ENCODE results near the gene HSBP1L1. TPM values are rescaled to one million over a fixed set of nuclear protein-coding genes. Genes with fewer than 3 reads are reported as not detected.
"Not testable (repeated sequence)": the region's sequence is repeated elsewhere in the genome, so short reads cannot be mapped to it uniquely, and the experiment has no call there.

Gene HSBP1L1
- total RNA-seq, 4 donors from 2014 or later, result 6.6 to 21.3 (median 15.0) TPM

DNA sequence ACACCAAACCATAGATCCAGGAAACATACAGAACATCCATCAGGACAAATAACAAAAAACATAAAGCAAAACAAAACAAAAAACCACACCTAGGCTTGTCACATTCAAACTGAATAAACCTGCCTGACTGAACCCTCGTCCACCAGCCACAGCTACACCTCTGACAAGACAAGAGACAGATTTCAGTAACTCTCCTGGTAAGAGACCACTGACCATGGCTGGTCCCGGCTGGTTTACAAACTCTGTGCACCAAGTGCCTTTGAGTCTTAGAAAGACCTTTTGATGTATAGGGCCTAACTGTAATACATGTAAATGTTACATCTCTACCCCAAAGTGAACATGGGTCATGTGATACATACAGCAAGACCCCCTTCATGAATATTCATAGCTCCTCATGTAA lies 8.2 kb upstream of the HSBP1L1 start:
- H3K9me3 ChIP-seq, result no peaks in the 10 kb centered on the region
- DNase-seq, result no peak
- H3K4me1 ChIP-seq, result no peaks in the 10 kb centered on the region
- intact Hi-C loops (cut with DNase I; ENCODE audit: low total_unique reads), result no loop called here
- peaks cover 0 to 1% of the 10 kb centered on the region in 2 donors for H3K27me3 ChIP-seq
- H3K4me3 ChIP-seq, result no peak overlapping the region
- no peaks in the 10 kb centered on the region for H3K36me3 ChIP-seq
- H3K27ac ChIP-seq, result no peak overlapping the region
- TF ChIP-seq POLR2A (IDR thresholded peaks at IDR 0.05), result no peak

GRCh38 chr18:79958981-79959380 lies 5.5 kb upstream of the HSBP1L1 start:
- intact Hi-C loops (cut with DNase I; ENCODE audit: low total_unique reads), result no loop called here
- TF ChIP-seq POLR2A (IDR thresholded peaks at IDR 0.05) (no peak), CTCF (IDR thresholded peaks at IDR 0.05) (no peak)
- no peaks in the 10 kb centered on the region for H3K4me1 ChIP-seq
- no peak overlapping the region for H3K27ac ChIP-seq
- H3K36me3 ChIP-seq, result no peaks in the 10 kb centered on the region
- no peak overlapping the region for H3K4me3 ChIP-seq
- DNase-seq, result no peak
- peaks cover 0 to 3% of the 10 kb centered on the region in 2 donors for H3K27me3 ChIP-seq
- H3K9me3 ChIP-seq, result no peaks in the 10 kb centered on the region

DNA sequence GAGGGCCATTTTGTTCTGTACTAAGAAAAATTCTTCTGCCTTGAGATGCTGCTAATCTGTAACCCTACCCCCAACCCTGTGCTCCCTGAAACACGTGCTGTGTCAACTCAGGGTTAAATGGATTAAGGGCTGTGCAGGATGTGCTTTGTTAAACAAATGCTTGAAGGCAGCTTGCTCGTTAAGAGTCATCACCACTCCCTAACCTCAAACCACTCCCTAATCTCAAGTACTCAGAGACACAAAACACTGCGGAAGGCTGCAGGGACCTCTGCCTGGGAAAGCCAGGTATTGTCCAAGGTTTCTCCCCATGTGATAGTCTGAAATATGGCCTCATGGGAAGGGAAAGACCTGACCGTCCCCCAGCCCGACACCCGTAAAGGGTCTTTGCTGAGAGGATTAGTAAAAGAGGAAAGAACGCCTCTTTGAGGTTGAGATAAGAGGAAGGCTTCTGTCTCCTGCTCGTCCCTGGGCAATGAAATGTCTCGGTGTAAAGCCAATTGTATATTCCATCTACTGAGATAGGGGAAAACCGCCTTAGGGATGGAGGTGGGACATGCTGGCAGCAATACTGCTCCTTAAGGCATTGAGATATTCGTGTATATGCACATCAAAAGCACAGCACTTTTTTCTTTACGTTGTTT lies 4.2 kb upstream of the HSBP1L1 start:
- H3K9me3 ChIP-seq; intact Hi-C loops (cut with DNase I; ENCODE audit: low total_unique reads); H3K36me3 ChIP-seq; H3K4me1 ChIP-seq; H3K27ac ChIP-seq; H3K4me3 ChIP-seq; H3K27me3 ChIP-seq; DNase-seq: not testable (repeated sequence)

DNA sequence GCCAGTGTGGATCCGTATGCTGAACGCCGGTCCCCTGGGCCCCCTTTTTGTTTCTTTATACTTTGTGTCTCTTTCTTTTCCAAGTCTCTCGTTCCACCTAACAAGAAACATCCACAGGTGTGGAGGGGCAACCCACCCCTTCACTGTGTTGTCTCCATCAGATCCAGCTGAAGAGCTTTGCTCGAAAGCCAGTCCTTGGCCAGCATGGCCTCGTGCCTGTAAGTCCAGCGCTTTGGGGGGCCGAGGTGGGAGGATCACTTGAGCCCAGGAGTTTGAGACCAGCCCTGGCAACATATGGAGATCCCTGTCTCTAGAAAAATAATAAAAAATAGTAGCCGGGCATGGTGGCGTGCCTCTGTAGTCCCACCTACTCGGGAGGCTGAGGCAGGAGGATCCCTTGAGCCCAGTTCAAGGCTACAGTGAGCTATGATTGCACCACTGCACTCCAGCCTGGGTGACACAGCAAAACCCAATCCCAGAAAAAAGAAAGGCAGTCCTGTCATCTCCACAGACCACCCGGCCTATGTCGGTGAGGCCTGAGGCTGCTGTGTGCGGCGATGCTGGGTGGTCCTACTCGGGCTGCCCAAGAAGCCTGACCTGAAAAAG lies 3.4 kb upstream of the HSBP1L1 start:
- Histone ChIP-seq H3K27me3 (peaks cover 0 to 3% of the 10 kb centered on the region in 2 donors), H3K4me1 (peaks cover 0 to 3% of the 10 kb centered on the region in 2 donors), H3K27ac (no peak overlapping the region), H3K9me3 (no peaks in the 10 kb centered on the region), H3K4me3 (no peak overlapping the region), H3K36me3 (no peaks in the 10 kb centered on the region)
- intact Hi-C loops (cut with DNase I; ENCODE audit: low total_unique reads), result no loop called here
- DNase-seq, result no peak
- TF ChIP-seq CTCF (IDR thresholded peaks at IDR 0.05) (no peak), POLR2A (IDR thresholded peaks at IDR 0.05) (no peak)

- Histone ChIP-seq H3K27ac (no peak overlapping the region), H3K4me3 (no peak overlapping the region), H3K36me3 (no peaks in the 10 kb centered on the region), H3K4me1 (peaks cover 0 to 3% of the 10 kb centered on the region in 2 donors), H3K27me3 (peaks cover 0 to 3% of the 10 kb centered on the region in 2 donors), H3K9me3 (no peaks in the 10 kb centered on the region)
- intact Hi-C loops (cut with DNase I; ENCODE audit: low total_unique reads), result no loop called here
- DNase-seq, result no peak
- TF ChIP-seq CTCF (IDR thresholded peaks at IDR 0.05), result no peak
Observed at GRCh38 chr18:79961527-79962291, 2.7 kb upstream of the HSBP1L1 start.

GRCh38 chr18:79962311-79962710 lies 2.1 kb upstream of the HSBP1L1 start:
- H3K27ac ChIP-seq, result no peak overlapping the region
- peaks cover 0 to 3% of the 10 kb centered on the region in 2 donors for H3K4me1 ChIP-seq
- DNase-seq, result no peak
- no peaks in the 10 kb centered on the region for H3K9me3 ChIP-seq
- intact Hi-C loops (cut with DNase I; ENCODE audit: low total_unique reads), result no loop called here
- TF ChIP-seq POLR2A (IDR thresholded peaks at IDR 0.05) (no peak), CTCF (IDR thresholded peaks at IDR 0.05) (no peak)
- H3K4me3 ChIP-seq, result no peak overlapping the region
- H3K36me3 ChIP-seq, result no peaks in the 10 kb centered on the region
- H3K27me3 ChIP-seq, result peaks cover 0 to 3% of the 10 kb centered on the region in 2 donors
